GM20000 (cell line): ENCODE measurements around the gene STK24.

Source experiments
- DNase-seq: peaks from one replicate; pipeline ENCODE4 v3.0.0; 2012; ENCODE audit warnings: low spot score
- CTCF ChIP-seq: IDR thresholded peaks from 2 replicates; pipeline ENCODE4 v1.5.1; 2012; ENCODE audit warnings: mild to moderate bottlenecking, control low read depth; ENCODE audit errors: extremely low read depth, missing control alignments

STK24 gene

GRCh38 chr13:98586400-98587345 lies 9.8 kb upstream of the STK24 start:
- DNase-seq, result no peak
- no peak for TF ChIP-seq CTCF

GRCh38 chr13:98585946-98586345 lies 9.0 kb upstream of the STK24 start:
- no peak for TF ChIP-seq CTCF
- no peak for DNase-seq

GRCh38 chr13:98585398-98585754 lies 8.5 kb upstream of the STK24 start:
- DNase-seq, result no peak
- no peak for TF ChIP-seq CTCF

GRCh38 chr13:98584668-98585397 lies 7.9 kb upstream of the STK24 start:
- no peak for DNase-seq
- TF ChIP-seq CTCF, result no peak

- no peak for DNase-seq
- no peak for TF ChIP-seq CTCF
Observed at GRCh38 chr13:98582947-98583346, 6.0 kb upstream of the STK24 start.

- no peak for TF ChIP-seq CTCF
- DNase-seq, result no peak
Observed at GRCh38 chr13:98581971-98582702, 5.2 kb upstream of the STK24 start.

GRCh38 chr13:98581381-98581780 lies 4.5 kb upstream of the STK24 start:
- no peak for TF ChIP-seq CTCF
- DNase-seq, result no peak
